Neural progenitor cell (in vitro differentiated cells): ENCODE results near the gene MAP3K9.

Source experiments
- CTCF ChIP-seq: fragments of 200-600 bp; sonication (generic); IDR thresholded peaks from 2 replicates; pipeline ENCODE4 v1.5.1; 2017; ENCODE audit warnings: antibody characterized with exemption, mild to moderate bottlenecking
- EZH2phosphoT487 ChIP-seq: fragments of 200-600 bp; sonication (generic); IDR thresholded peaks from 2 replicates; pipeline ENCODE4 v1.6.1; 2017; ENCODE audit warnings: antibody characterized with exemption

GRCh38 chr14:70724110-70724509, 85.2 kb downstream of the MAP3K9 start:
- no peak for TF ChIP-seq CTCF
- TF ChIP-seq EZH2phosphoT487 = no peak
